Mesenchymal stem cell (in vitro differentiated cells and primary cell): ENCODE data around the gene CADM1.
A peak's percentile ranks its signal among the peaks of the same experiment; 100 is the strongest.

Experiments
- DNase-seq: peaks from one replicate; pipeline ENCODE4 v3.0.0-alpha.2; 2013
- H2AFZ ChIP-seq: one replicate; pipeline ENCODE4 v1.6.1; 2013; ENCODE audit warnings: low read depth, mild to moderate bottlenecking, control low read depth, inconsistent platforms, low read length, moderate library complexity
- H2AK5ac ChIP-seq: 2 replicates; pipeline ENCODE4 v1.6.1; 2013; ENCODE audit warnings: low read length, moderate library complexity, mild to moderate bottlenecking, inconsistent platforms; ENCODE audit not compliant: severe bottlenecking
- H2BK120ac ChIP-seq: one replicate; pipeline ENCODE4 v1.6.1; 2013; ENCODE audit warnings: low read depth, mild to moderate bottlenecking, inconsistent platforms, low read length, moderate library complexity
- H2BK12ac ChIP-seq, 2 experiments: one replicate each; pipeline ENCODE4 v1.6.1; 2013; ENCODE audit warnings: inconsistent platforms in 2 of 2, low read length in 2 of 2, mild to moderate bottlenecking in 2 of 2, moderate library complexity in 2 of 2, control low read depth in 1 of 2
- H2BK15ac ChIP-seq: one replicate; pipeline ENCODE4 v1.6.1; 2013; ENCODE audit warnings: mild to moderate bottlenecking, low read depth, inconsistent platforms; ENCODE audit not compliant: poor library complexity, severe bottlenecking
- H2BK5ac ChIP-seq: 2 replicates; pipeline ENCODE4 v1.6.1; 2013; ENCODE audit warnings: low read depth, mild to moderate bottlenecking, low read length, control low read depth, inconsistent platforms; ENCODE audit not compliant: poor library complexity, severe bottlenecking
- H3K14ac ChIP-seq, 2 experiments: one replicate each; pipeline ENCODE4 v1.6.1; 2013; ENCODE audit warnings: inconsistent platforms in 2 of 2, low read length in 2 of 2, control low read depth in 1 of 2, mild to moderate bottlenecking in 1 of 2, moderate library complexity in 1 of 2
- H3K18ac ChIP-seq, 2 experiments: one replicate each; pipeline ENCODE4 v1.6.1; 2013; ENCODE audit warnings: inconsistent platforms in 2 of 2, low read length in 2 of 2, control low read depth in 1 of 2, low read depth in 1 of 2, mild to moderate bottlenecking in 1 of 2
- H3K23ac ChIP-seq, 2 experiments: one replicate each; pipeline ENCODE4 v1.6.1; 2013; ENCODE audit warnings: inconsistent platforms in 2 of 2, low read length in 2 of 2, mild to moderate bottlenecking in 2 of 2, moderate library complexity in 2 of 2, control low read depth in 1 of 2
- H3K27ac ChIP-seq: 2 replicates; pipeline ENCODE4 v1.5.1; 2013; ENCODE audit warnings: mild to moderate bottlenecking, moderate library complexity, low read length, control low read depth, inconsistent platforms; ENCODE audit not compliant: poor library complexity, severe bottlenecking
- H3K27me3 ChIP-seq, 2 experiments: 2 replicates each; pipeline versions ENCODE4 v1.6.1 to v1.7.0; 2013; ENCODE audit warnings: low read length in 2 of 2, mild to moderate bottlenecking in 2 of 2, moderate library complexity in 2 of 2, control low read depth in 1 of 2, inconsistent platforms in 1 of 2; ENCODE audit not compliant: control insufficient read depth in 1 of 2, insufficient read depth in 1 of 2
- H3K36me3 ChIP-seq, 2 experiments: 2 replicates each; pipeline versions ENCODE4 v1.6.1 to v1.7.0; 2013; ENCODE audit warnings: low read length in 2 of 2, control low read depth in 1 of 2, inconsistent platforms in 1 of 2, low read depth in 1 of 2, mild to moderate bottlenecking in 1 of 2; ENCODE audit not compliant: insufficient read depth in 2 of 2, control insufficient read depth in 1 of 2
- H3K4ac ChIP-seq, 2 experiments: one replicate each; pipeline ENCODE4 v1.6.1; 2013; ENCODE audit warnings: inconsistent platforms in 2 of 2, low read length in 2 of 2, mild to moderate bottlenecking in 2 of 2, moderate library complexity in 2 of 2, control low read depth in 1 of 2, low read depth in 1 of 2
- H3K4me1 ChIP-seq: 2 replicates; pipeline ENCODE4 v1.6.1; 2013; ENCODE audit warnings: low read depth, low read length, control low read depth; ENCODE audit not compliant: control insufficient read depth, insufficient read depth
- H3K4me2 ChIP-seq: 2 replicates; pipeline ENCODE4 v1.6.1; 2013; ENCODE audit warnings: low read length, mild to moderate bottlenecking, inconsistent platforms; ENCODE audit not compliant: poor library complexity, severe bottlenecking
- H3K4me3 ChIP-seq, 2 experiments: 2 replicates each; pipeline versions ENCODE4 v1.5.1 to v1.7.0; 2013; ENCODE audit warnings: low read length in 2 of 2, mild to moderate bottlenecking in 2 of 2, control low read depth in 1 of 2, low read depth in 1 of 2; ENCODE audit not compliant: insufficient read depth in 1 of 2
- H3K79me1 ChIP-seq: replicated peaks from 2 replicates; pipeline ENCODE4 v1.6.1; 2013; ENCODE audit warnings: mild to moderate bottlenecking, control low read depth, low read length, inconsistent platforms; ENCODE audit not compliant: poor library complexity, severe bottlenecking
- H3K9ac ChIP-seq: 2 replicates; pipeline ENCODE4 v1.7.0; 2013; ENCODE audit warnings: mild to moderate bottlenecking, low read length, moderate library complexity
- H3K9me3 ChIP-seq: 2 replicates; pipeline ENCODE4 v1.7.0; 2013; ENCODE audit warnings: mild to moderate bottlenecking, low read length; ENCODE audit not compliant: control insufficient read depth
- H4K8ac ChIP-seq: one replicate; pipeline ENCODE4 v1.6.1; 2013; ENCODE audit warnings: inconsistent platforms, mild to moderate bottlenecking, low read length, moderate library complexity
- H4K91ac ChIP-seq: one replicate; pipeline ENCODE4 v1.6.1; 2013; ENCODE audit warnings: mild to moderate bottlenecking, low read length, inconsistent platforms
- WGBS: methylation state at CpG from one replicate; pipeline ENCODE4 v1.1.7; 2013; ENCODE audit warnings: mixed read lengths; 5-methylcytosine and 5-hydroxymethylcytosine counted together

Gene CADM1

DNA sequence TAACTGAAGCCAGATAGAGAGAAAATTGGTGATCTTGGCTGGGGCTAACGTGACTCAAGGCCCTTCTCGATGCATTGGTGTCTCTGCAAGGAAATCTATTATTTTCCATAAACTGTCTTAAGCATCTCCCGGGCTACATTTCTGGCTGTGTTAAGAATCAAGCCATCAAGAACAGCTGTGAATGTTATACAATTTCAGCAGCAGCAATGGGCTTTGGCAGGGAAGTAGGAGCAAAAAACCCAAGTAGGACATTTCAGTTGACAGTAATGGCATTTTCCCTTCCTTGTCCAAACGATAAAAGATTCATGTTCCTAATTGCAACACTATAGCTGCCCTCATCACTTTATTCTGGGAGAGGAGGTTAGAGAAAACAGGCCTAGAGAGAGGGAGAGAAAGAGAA lies 335.0 kb downstream of the CADM1 start:
- Histone ChIP-seq H4K91ac (no peak overlapping the region), H3K4ac (no peak overlapping the region), H3K14ac (no peak overlapping the region), H3K9ac (no peak overlapping the region), H2BK5ac (no peak overlapping the region), H3K79me1 (no peaks in the 10 kb centered on the region), H2BK15ac (no peak overlapping the region), H3K4me2 (no peak overlapping the region), H2AK5ac (no peak overlapping the region), H4K8ac (no peak overlapping the region), H2BK120ac (no peak overlapping the region), H3K18ac (no peak overlapping the region), H2AFZ (no peak overlapping the region), H3K23ac (no peak overlapping the region), H3K27ac (no peak overlapping the region), H3K4me3 (no peak overlapping the region), H3K9me3 (no peaks in the 10 kb centered on the region), H2BK12ac (no peak overlapping the region), H3K4me1 (peaks cover 8% of the 10 kb centered on the region), H3K27me3 (peaks cover 0 to 8% of the 10 kb centered on the region in 2 experiments), H3K36me3 (peaks cover 0 to 11% of the 10 kb centered on the region in 2 experiments)
- 100% methylated on average over 3 of the region's 4 CpGs for whole genome bisulfite sequencing
- DNase-seq: no peak

DNA sequence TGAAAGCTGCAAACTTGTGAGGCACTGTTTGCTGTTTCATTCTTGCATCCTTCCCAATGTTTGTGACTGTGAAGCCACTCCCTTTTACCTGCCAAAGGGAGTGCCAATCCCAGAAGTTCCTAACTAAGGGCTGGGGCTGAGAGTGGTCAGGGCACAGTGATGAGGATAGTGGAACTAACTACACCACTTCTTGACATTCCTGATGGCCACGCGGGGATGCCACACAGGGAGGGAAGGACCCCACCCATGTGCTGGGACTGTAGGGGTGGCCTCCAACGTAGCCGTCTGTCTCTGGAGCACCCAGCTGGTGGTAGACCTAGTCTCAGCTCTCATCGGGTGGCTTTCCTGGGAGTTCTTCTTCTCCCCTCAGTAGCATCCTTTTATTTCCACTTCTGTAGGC lies 335.5 kb downstream of the CADM1 start:
- DNase-seq: no peak
- WGBS: 71% methylated on average over 5 of the region's 5 CpGs
- Histone ChIP-seq H2BK15ac (no peak overlapping the region), H3K18ac (no peak overlapping the region), H2AK5ac (no peak overlapping the region), H3K14ac (no peak overlapping the region), H4K91ac (no peak overlapping the region), H3K79me1 (no peaks in the 10 kb centered on the region), H4K8ac (no peak overlapping the region), H3K4me3 (no peak overlapping the region), H3K9ac (no peak overlapping the region), H3K27me3 (peaks cover 0 to 8% of the 10 kb centered on the region in 2 experiments), H2AFZ (no peak overlapping the region), H3K4ac (no peak overlapping the region), H3K27ac (no peak overlapping the region), H3K36me3 (peaks cover 0 to 11% of the 10 kb centered on the region in 2 experiments), H3K4me2 (no peak overlapping the region), H2BK12ac (no peak overlapping the region), H3K23ac (no peak overlapping the region), H3K9me3 (no peaks in the 10 kb centered on the region), H2BK120ac (no peak overlapping the region), H2BK5ac (no peak overlapping the region), H3K4me1 (peaks cover 8% of the 10 kb centered on the region)

DNA sequence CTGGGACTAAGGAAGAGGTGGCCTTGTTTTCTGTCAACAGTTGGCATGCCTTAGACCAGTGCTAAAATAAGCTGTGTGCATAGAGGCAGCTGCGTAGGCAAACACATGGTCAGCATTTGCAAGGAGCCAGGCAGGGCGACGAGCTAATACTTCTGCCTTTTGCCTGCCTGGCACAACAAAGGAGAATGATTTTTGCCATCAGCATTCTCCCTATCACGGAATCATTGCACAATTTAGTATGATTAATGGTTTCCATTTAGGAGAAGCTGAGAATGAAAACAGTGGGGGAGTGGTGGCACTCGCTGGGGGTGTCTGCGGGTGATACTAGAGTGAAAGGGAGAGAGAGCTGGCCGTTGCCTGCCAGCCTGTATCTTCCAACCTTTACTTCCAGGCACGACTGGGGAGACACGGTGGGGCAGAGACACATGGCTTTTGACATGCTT lies 336.0 kb downstream of the CADM1 start:
- peak overlapping the region; percentile 41 for H4K91ac ChIP-seq
- H3K9me3 ChIP-seq: no peaks in the 10 kb centered on the region
- H4K8ac ChIP-seq: no peak overlapping the region
- H2BK120ac ChIP-seq: no peak overlapping the region
- no peak overlapping the region for H2BK12ac ChIP-seq
- H3K36me3 ChIP-seq: peaks cover 0 to 10% of the 10 kb centered on the region in 2 experiments
- no peak overlapping the region for H3K18ac ChIP-seq
- no peaks in the 10 kb centered on the region for H3K79me1 ChIP-seq
- H3K9ac ChIP-seq: no peak overlapping the region
- no peak overlapping the region for H3K4me2 ChIP-seq
- no peak overlapping the region for H3K27ac ChIP-seq
- peaks cover 8% of the 10 kb centered on the region for H3K4me1 ChIP-seq
- no peak for DNase-seq
- H3K27me3 ChIP-seq: peaks cover 0 to 8% of the 10 kb centered on the region in 2 experiments
- no peak overlapping the region for H2AK5ac ChIP-seq
- no peak overlapping the region for H2AFZ ChIP-seq
- WGBS: 87% methylated on average over 9 of the region's 9 CpGs
- no peak overlapping the region for H3K4me3 ChIP-seq
- H3K23ac ChIP-seq: no peak overlapping the region
- H2BK5ac ChIP-seq: no peak overlapping the region
- no peak overlapping the region for H3K14ac ChIP-seq
- no peak overlapping the region for H3K4ac ChIP-seq
- no peak overlapping the region for H2BK15ac ChIP-seq

DNA sequence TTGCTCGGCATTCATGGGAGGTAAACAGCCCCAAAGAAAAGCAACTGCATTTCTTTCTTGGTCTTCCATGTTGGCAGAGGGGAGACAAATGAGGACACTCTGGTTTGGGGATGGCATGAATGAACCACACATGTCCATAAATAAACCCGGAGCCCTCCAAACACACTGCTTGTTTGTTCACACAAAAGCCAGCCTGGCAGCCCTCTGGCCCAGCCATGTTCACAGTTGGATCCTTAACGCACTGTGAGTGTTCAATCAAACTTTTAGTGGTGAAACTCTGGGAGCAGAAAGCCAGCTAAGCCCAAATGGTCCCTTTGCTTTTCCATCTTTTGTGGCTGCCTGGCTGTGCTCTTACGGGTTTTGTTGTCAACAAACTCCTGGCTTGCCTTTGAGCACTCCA lies 336.8 kb downstream of the CADM1 start:
- Histone ChIP-seq H3K23ac (no peak overlapping the region), H4K8ac (no peak overlapping the region), H3K4me3 (no peak overlapping the region), H2BK12ac (no peak overlapping the region), H3K14ac (no peak overlapping the region), H2AFZ (no peak overlapping the region), H3K9me3 (no peaks in the 10 kb centered on the region), H3K36me3 (peaks cover 0 to 6% of the 10 kb centered on the region in 2 experiments), H2BK15ac (no peak overlapping the region), H3K79me1 (no peaks in the 10 kb centered on the region), H4K91ac (no peak overlapping the region), H2BK120ac (no peak overlapping the region), H2BK5ac (no peak overlapping the region), H3K4me1 (peaks cover 8% of the 10 kb centered on the region), H3K4me2 (no peak overlapping the region), H3K18ac (no peak overlapping the region), H3K4ac (no peak overlapping the region), H3K27me3 (peaks cover 0 to 8% of the 10 kb centered on the region in 2 experiments), H3K9ac (no peak overlapping the region), H3K27ac (no peak overlapping the region), H2AK5ac (no peak overlapping the region)
- 96% methylated on average over 4 of the region's 4 CpGs for WGBS
- DNase-seq: no peak
